Activated effector memory CD4-positive, alpha-beta T cell treated with anti-CD3 and anti-CD28 coated beads, Interleukin-2, amount 50 U/mL, for 16 hours (primary cell): ENCODE results near the gene TM9SF2.
"Not testable (repeated sequence)": the region's sequence is repeated elsewhere in the genome, so short reads cannot be mapped to it uniquely, and the experiment has no call there.

Source experiments
- DNase-seq: peaks from one replicate; pipeline ENCODE4 v3.0.0-alpha.2; 2020

TM9SF2 gene

GRCh38 chr13:99501184-99501847 lies at the start of gene TM9SF2:
TSS of gene TM9SF2 (plus strand) at chr13:99501472. CDS start at chr13:99501607, 135 bp downstream.
- peak; percentile 98 for DNase-seq

GRCh38 chr13:99454518-99455183 lies 46.6 kb upstream of the TM9SF2 start:
- no peak for DNase-seq

GRCh38 chr13:99459099-99459850 lies 42.0 kb upstream of the TM9SF2 start:
- DNase-seq, result no peak

GRCh38 chr13:99460802-99461201 lies 40.5 kb upstream of the TM9SF2 start:
- not testable (repeated sequence) for DNase-seq

GRCh38 chr13:99463646-99464397 lies 37.5 kb upstream of the TM9SF2 start:
- no peak for DNase-seq

GRCh38 chr13:99464441-99464949 lies 36.8 kb upstream of the TM9SF2 start:
- no peak for DNase-seq

- DNase-seq, result no peak
Measured at GRCh38 chr13:99465454-99465853, 35.8 kb upstream of the TM9SF2 start.

GRCh38 chr13:99467764-99468163 lies 33.5 kb upstream of the TM9SF2 start:
- DNase-seq, result no peak

GRCh38 chr13:99469041-99469440 lies 32.2 kb upstream of the TM9SF2 start:
- DNase-seq, result no peak

- DNase-seq, result no peak
Measured at GRCh38 chr13:99470027-99470426, 31.2 kb upstream of the TM9SF2 start.

GRCh38 chr13:99471221-99472121 lies 29.8 kb upstream of the TM9SF2 start:
- DNase-seq, result no peak

- DNase-seq, result no peak
Measured at GRCh38 chr13:99472122-99472440, 29.2 kb upstream of the TM9SF2 start.

GRCh38 chr13:99473515-99473914 lies 27.8 kb upstream of the TM9SF2 start:
- no peak for DNase-seq

- no peak for DNase-seq
Measured at GRCh38 chr13:99476648-99477047, 24.6 kb upstream of the TM9SF2 start.

- DNase-seq, result no peak
Measured at GRCh38 chr13:99477493-99477892, 23.8 kb upstream of the TM9SF2 start.

- no peak for DNase-seq
Measured at GRCh38 chr13:99481366-99481765, 19.9 kb upstream of the TM9SF2 start.

- no peak for DNase-seq
Measured at GRCh38 chr13:99484473-99484872, 16.8 kb upstream of the TM9SF2 start.

GRCh38 chr13:99486996-99487395 lies 14.3 kb upstream of the TM9SF2 start:
- no peak for DNase-seq

GRCh38 chr13:99489028-99489427 lies 12.2 kb upstream of the TM9SF2 start:
- no peak for DNase-seq

GRCh38 chr13:99491750-99492149 lies 9.5 kb upstream of the TM9SF2 start:
- DNase-seq, result not testable (repeated sequence)

GRCh38 chr13:99495466-99496183 lies 5.6 kb upstream of the TM9SF2 start:
- DNase-seq, result no peak
